BJ (cell line): ENCODE measurements around the gene ERF. TPM values are rescaled to one million over a fixed set of nuclear protein-coding genes. Genes with fewer than 3 reads are reported as not detected.

Experiments used
- CTCF ChIA-PET: fragments of 350-600 bp; formaldehyde crosslinking; extraction: SDS; loops from one replicate; lab custom pipeline; 2021; ENCODE audit warnings: antibody characterized with exemption, inconsistent platforms; lab: Yijun Ruan, JAX
- POLR2A ChIA-PET: fragments of 300-600 bp; sonication (Branson Sonifier 250); formaldehyde crosslinking; extraction: SDS; loops from one replicate; lab custom pipeline; 2021; ENCODE audit warnings: antibody characterized with exemption; lab: Charles Lee
- DNase-seq: peaks from one replicate; pipeline ENCODE4 v3.0.0-alpha.2; 2011; ENCODE audit warnings: low read depth
- H3K27me3 ChIP-seq: 2 replicates; pipeline ENCODE4 v1.6.0; 2011; ENCODE audit warnings: low read length; ENCODE audit not compliant: control insufficient read depth, insufficient read depth
- H3K36me3 ChIP-seq: 2 replicates; pipeline ENCODE4 v1.5.1; 2011; ENCODE audit warnings: low read length; ENCODE audit not compliant: control insufficient read depth, insufficient read depth
- H3K4me3 ChIP-seq: 2 replicates; pipeline ENCODE4 v1.5.1; 2011; ENCODE audit warnings: low read depth, mild to moderate bottlenecking, control low read depth, low read length
- CTCF ChIP-seq: IDR thresholded peaks from 2 replicates; pipeline ENCODE4 v1.5.1; 2011; ENCODE audit warnings: low read depth, mild to moderate bottlenecking, control low read depth, inconsistent platforms, low read length, moderate library complexity; ENCODE audit not compliant: insufficient read depth
- polyA plus RNA-seq: library from polyadenylated mRNA; depleted of rRNA; stranded (reverse); fragments of >200 nt; gene quantifications from 2 replicates; pipeline ENCODE4 v1.2.3, GENCODE V29; 2011

ERF gene
- polyA plus RNA-seq, 1 experiment: 51.4 TPM

DNA sequence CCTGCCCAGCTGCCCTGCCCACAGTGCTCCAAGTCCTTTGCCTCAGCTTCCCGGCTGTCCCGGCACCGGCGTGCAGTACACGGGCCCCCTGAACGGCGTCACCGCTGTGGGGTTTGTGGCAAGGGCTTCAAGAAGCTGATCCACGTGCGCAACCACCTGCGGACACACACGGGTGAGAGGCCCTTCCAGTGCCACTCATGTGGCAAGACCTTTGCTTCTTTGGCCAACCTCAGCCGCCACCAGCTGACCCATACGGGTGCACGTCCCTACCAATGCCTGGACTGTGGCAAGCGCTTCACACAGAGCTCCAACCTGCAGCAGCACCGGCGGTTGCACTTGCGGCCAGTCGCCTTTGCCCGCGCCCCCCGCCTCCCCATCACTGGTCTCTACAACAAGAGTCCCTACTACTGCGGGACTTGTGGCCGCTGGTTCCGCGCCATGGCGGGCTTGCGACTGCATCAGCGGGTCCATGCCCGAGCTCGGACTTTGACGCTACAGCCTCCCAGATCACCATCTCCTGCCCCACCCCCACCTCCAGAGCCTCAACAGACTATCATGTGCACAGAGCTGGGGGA is 29.1 kb downstream of the ERF start:
- DNase-seq: no peak
- CTCF ChIA-PET: interaction anchor here (1.3 to 1.6 kb wide), 2 partner anchors 17 to 20 kb away, joined by 3 to 4 read pairs; partner anchors contain the start of gene GSK3A
- H3K27me3 ChIP-seq: no peaks in the 10 kb centered on the region
- no peak overlapping the region for H3K4me3 ChIP-seq
- H3K36me3 ChIP-seq: peaks cover 36% of the 10 kb centered on the region
- no peak for TF ChIP-seq CTCF
- POLR2A ChIA-PET: no interaction called here

DNA sequence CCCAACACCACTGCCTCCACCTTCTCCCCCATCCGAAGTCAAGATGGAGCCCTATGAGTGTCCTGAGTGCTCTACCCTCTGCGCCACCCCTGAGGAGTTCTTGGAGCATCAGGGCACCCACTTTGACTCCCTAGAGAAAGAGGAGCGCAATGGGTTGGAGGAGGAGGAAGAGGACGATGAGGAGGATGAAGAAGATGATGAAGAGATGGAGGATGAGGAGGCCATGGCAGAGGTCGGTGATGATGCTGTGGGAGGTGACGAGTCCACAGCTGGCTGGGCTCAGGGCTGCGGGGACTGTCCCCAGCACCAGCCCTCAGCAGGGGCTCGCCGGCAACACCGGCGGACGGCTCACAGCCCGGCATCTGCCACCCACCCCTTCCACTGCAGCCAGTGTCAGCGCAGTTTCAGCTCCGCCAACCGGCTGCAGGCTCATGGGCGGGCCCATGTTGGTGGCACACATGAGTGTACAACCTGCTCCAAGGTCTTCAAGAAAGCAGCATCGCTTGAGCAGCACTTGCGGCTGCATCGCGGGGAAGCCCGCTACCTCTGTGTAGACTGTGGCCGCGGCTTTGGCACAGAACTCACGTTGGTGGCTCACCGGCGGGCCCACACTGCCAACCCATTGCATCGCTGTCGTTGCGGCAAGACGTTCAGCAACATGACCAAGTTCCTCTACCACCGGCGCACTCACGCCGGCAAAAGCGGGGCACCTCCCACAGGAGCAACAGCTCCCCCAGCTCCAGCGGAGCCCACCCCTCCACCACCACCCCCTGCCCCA is 29.8 kb downstream of the ERF start:
- CTCF ChIA-PET: interaction anchor here (1.3 to 1.6 kb wide), 2 partner anchors 18 to 21 kb away, joined by 3 to 4 read pairs; partner anchors contain the start of gene GSK3A
- POLR2A ChIA-PET: no interaction called here
- Histone ChIP-seq H3K36me3 (peaks cover 31% of the 10 kb centered on the region), H3K4me3 (no peak overlapping the region), H3K27me3 (no peaks in the 10 kb centered on the region)
- TF ChIP-seq CTCF: no peak
- DNase-seq: no peak

DNA sequence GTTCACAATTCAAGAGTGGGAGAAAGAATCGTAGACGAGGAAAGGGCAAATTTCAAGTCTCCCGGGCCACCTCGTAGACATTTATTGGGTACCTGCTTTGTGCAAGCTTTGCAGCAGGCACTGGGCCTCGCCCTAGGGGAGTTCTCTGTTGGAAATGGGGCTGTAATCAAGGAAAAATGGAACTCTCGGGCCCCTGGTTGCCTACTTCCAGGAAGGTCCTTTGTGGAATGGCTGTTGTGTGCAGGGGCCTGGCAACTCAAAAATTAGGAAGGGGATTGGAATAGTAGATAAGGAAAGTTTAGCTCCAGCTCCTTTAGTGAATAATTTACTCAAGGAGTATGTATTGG is 34.2 kb downstream of the ERF start:
- no peaks in the 10 kb centered on the region for H3K27me3 ChIP-seq
- no peak for TF ChIP-seq CTCF
- DNase-seq: no peak
- peak overlapping the region; percentile 72 for H3K4me3 ChIP-seq
- peaks cover 17% of the 10 kb centered on the region for H3K36me3 ChIP-seq
- ChIA-PET POLR2A (no interaction called here), CTCF (interaction anchor here (1.2 kb wide), 1 partner anchor 19 kb away, joined by 4 read pairs; no protein-coding TSS in a partner anchor)

- peak; percentile 83 for DNase-seq
- CTCF ChIA-PET: interaction anchor here (1.1 to 1.5 kb wide), 3 partner anchors 19 to 87 kb away, joined by 3 to 5 read pairs (median 4); no protein-coding TSS in a partner anchor
- peak within 1 kb of the TSS; percentile 72 for H3K4me3 ChIP-seq
Measured at GRCh38 chr19:42219812-42220750, 34.8 kb downstream of the ERF start, which contains the start of gene ZNF526. Gene ZNF526, plus strand, starts transcription at chr19:42220312. Its CDS starts 4,092 bp downstream, at chr19:42224404.

More at GRCh38 chr19:42219812-42220750, 34.8 kb downstream of the ERF start, which contains the start of gene ZNF526:
- Histone ChIP-seq H3K36me3 (peaks cover 11% of the 10 kb centered on the region), H3K27me3 (no peaks in the 10 kb centered on the region)
- no peak for TF ChIP-seq CTCF
- POLR2A ChIA-PET: no interaction called here
